B cell (primary cell): ENCODE data around the gene IFI16. TPM values are rescaled to one million over a fixed set of nuclear protein-coding genes. Genes with fewer than 3 reads are reported as not detected.
A peak's percentile ranks its signal among the peaks of the same experiment; 100 is the strongest.

Experiments
- ATAC-seq: fragments of 200-7000 bp; cut with Tn5 transposase; one replicate; pipeline ENCODE4 v1.10.0; 2021; ENCODE audit warnings: low read depth, mild to moderate bottlenecking, moderate number of reproducible peaks, moderate library complexity
- CTCF ChIA-PET: fragments of 350-600 bp; sonication (Branson Sonifier 250); formaldehyde crosslinking; loops from one replicate; lab custom pipeline; 2021; ENCODE audit warnings: antibody characterized with exemption, inconsistent platforms; lab: Charles Lee
- POLR2A ChIA-PET: fragments of 350-600 bp; sonication (Branson Sonifier 250); formaldehyde crosslinking; loops from one replicate; lab custom pipeline; 2021; ENCODE audit warnings: antibody characterized with exemption; lab: Charles Lee
- DNase-seq: peaks from one replicate; pipeline ENCODE4 v3.0.0; 2013
- H2AFZ ChIP-seq: 2 replicates; pipeline ENCODE4 v1.6.1; 2012; ENCODE audit warnings: mild to moderate bottlenecking, low read depth, low read length; ENCODE audit not compliant: insufficient read depth, poor library complexity, severe bottlenecking
- H3K27ac ChIP-seq, 2 donors: 1 replicate in 1 of 2; 2 replicates in 1 of 2; pipeline ENCODE4 v1.5.1; 2012 to 2013; ENCODE audit warnings: low read length in 2 of 2, mild to moderate bottlenecking in 2 of 2, moderate library complexity in 1 of 2
- H3K27me3 ChIP-seq, 4 experiments: fragments of 200-600 bp in 1 of 4; sonication (generic) in 1 of 4; replicated peaks in 1 of 4; 1 replicate in 2 of 4; 2 replicates in 2 of 4; pipeline versions ENCODE4 v1.6.1 to v1.7.0; 2013 to 2016; ENCODE audit warnings: low read length in 3 of 4, mild to moderate bottlenecking in 2 of 4, mixed read lengths in 1 of 4, moderate library complexity in 1 of 4; ENCODE audit not compliant: insufficient read depth in 4 of 4, control insufficient read depth in 3 of 4; ENCODE audit errors: control extremely low read depth in 1 of 4
- H3K36me3 ChIP-seq, 2 experiments: replicated peaks in 1 of 2; 1 replicate in 1 of 2; 2 replicates in 1 of 2; pipeline versions ENCODE4 v1.6.1 to v1.7.1; 2013; ENCODE audit warnings: low read length in 1 of 2; ENCODE audit not compliant: insufficient read depth in 2 of 2, control insufficient read depth in 1 of 2; ENCODE audit errors: control extremely low read depth in 1 of 2, extremely low read depth in 1 of 2
- H3K4me1 ChIP-seq, 2 donors: fragments of 200-600 bp in 1 of 2; sonication (generic) in 1 of 2; 1 replicate in 1 of 2; 2 replicates in 1 of 2; pipeline versions ENCODE4 v1.5.1 to v1.6.1; 2013 to 2017; ENCODE audit warnings: low read length in 2 of 2; ENCODE audit not compliant: control insufficient read depth in 2 of 2, insufficient read depth in 2 of 2
- H3K4me2 ChIP-seq: replicated peaks from 2 replicates; pipeline ENCODE3; 2012; ENCODE audit warnings: mild to moderate bottlenecking, low read depth, low read length; ENCODE audit not compliant: poor library complexity, severe bottlenecking
- H3K4me3 ChIP-seq, 5 experiments: fragments of 200-600 bp in 1 of 5; sonication (generic) in 1 of 5; 1 replicate in 3 of 5; 2 replicates in 2 of 5; pipeline versions ENCODE4 v1.5.1 to v1.7.0; 2011 to 2016; ENCODE audit warnings: low read length in 4 of 5, mild to moderate bottlenecking in 4 of 5, low read depth in 2 of 5, control low read depth in 1 of 5, moderate library complexity in 1 of 5; ENCODE audit not compliant: insufficient read depth in 1 of 5; ENCODE audit errors: control extremely low read depth in 1 of 5, extremely low read depth in 1 of 5
- H3K79me2 ChIP-seq: fragments of 200-600 bp; sonication (generic); one replicate; pipeline ENCODE4 v1.6.0; 2016; ENCODE audit warnings: low read length; ENCODE audit not compliant: control insufficient read depth, insufficient read depth
- H3K9ac ChIP-seq: fragments of 200-600 bp; sonication (generic); 2 replicates; pipeline ENCODE4 v1.6.1; 2017; ENCODE audit warnings: mild to moderate bottlenecking, low read length, moderate library complexity
- H3K9me3 ChIP-seq, 3 donors: one replicate each; pipeline versions ENCODE4 v1.6.1 to v1.7.1; 2013; ENCODE audit warnings: low read length in 2 of 3; ENCODE audit not compliant: control insufficient read depth in 2 of 3, insufficient read depth in 1 of 3; ENCODE audit errors: control extremely low read depth in 1 of 3
- H4K20me1 ChIP-seq: 2 replicates; pipeline ENCODE4 v1.6.0; 2012; ENCODE audit warnings: mild to moderate bottlenecking, low read length; ENCODE audit not compliant: insufficient read depth, control insufficient read depth, poor library complexity, severe bottlenecking
- H3K27ac Mint-ChIP-seq: one replicate; pipeline ENCODE4 v1.8.0; 2021; ENCODE audit warnings: mixed read lengths
- H3K27me3 Mint-ChIP-seq: one replicate; pipeline ENCODE4 v1.8.0; 2021; ENCODE audit warnings: mixed read lengths
- H3K4me1 Mint-ChIP-seq: one replicate; pipeline ENCODE4 v1.8.0; 2021; ENCODE audit warnings: mixed read lengths
- H3K4me3 Mint-ChIP-seq: one replicate; pipeline ENCODE4 v1.8.0; 2021; ENCODE audit warnings: mixed read lengths
- H3K9me3 Mint-ChIP-seq: one replicate; pipeline ENCODE4 v1.8.0; 2022; ENCODE audit warnings: mixed read lengths; ENCODE audit not compliant: insufficient read depth
- CTCF ChIP-seq: fragments of 200-600 bp; IDR thresholded peaks from one replicate; pipeline ENCODE4 v1.8.0; 2022; ENCODE audit warnings: antibody characterized with exemption, mild to moderate bottlenecking
- EZH2 ChIP-seq: IDR thresholded peaks from 2 replicates; pipeline ENCODE4 v1.6.1; 2012; ENCODE audit warnings: borderline replicate concordance, low read depth, mild to moderate bottlenecking, moderate library complexity, low read length; ENCODE audit not compliant: insufficient read depth, poor library complexity, severe bottlenecking
- WGBS: methylation state at CpG from one replicate; pipeline ENCODE4 v1.1.5; 2013; ENCODE audit warnings: missing lambda C conversion rate; ENCODE audit not compliant: insufficient coverage; 5-methylcytosine and 5-hydroxymethylcytosine counted together
- intact Hi-C: fragments of 100-400 bp; cut with micrococcal nuclease; formaldehyde crosslinking; loops from one replicate; pipeline ENCODE4 v1.10.0; 2022
- polyA plus RNA-seq: library from polyadenylated mRNA; depleted of rRNA; stranded (reverse); fragments of >200 nt; gene quantifications from 2 replicates; pipeline ENCODE4 v1.2.3, GENCODE V29; 2012
- total RNA-seq, 2 donors: library from RNA; stranded (reverse); fragments of 120-200 nt in 1 of 2; gene quantifications; 1 replicate in 1 of 2; 2 replicates in 1 of 2; pipeline versions ENCODE4 v1.2.3 to v1.2.4, GENCODE V29; 2013 to 2022

Gene IFI16
- total and polyA plus RNA-seq, 2 donors (not counting 1 experiment from before 2014, with no cell fraction given): 89.0 to 176 TPM

- Histone ChIP-seq H3K79me2 (peaks cover 92% of the 10 kb centered on the region), H3K27ac (peak overlapping the region; percentile 63 to 72), H4K20me1 (peaks cover 23% of the 10 kb centered on the region), H2AFZ (no peak overlapping the region), H3K27me3 (no peaks in the 10 kb centered on the region), H3K9me3 (no peaks in the 10 kb centered on the region), H3K9ac (peak overlapping the region; percentile 29), H3K4me3 (peak overlapping the region in 1 of 5 experiments; percentile 100), H3K4me2 (peak overlapping the region; percentile 85), H3K4me1 (peaks cover 47 to 52% of the 10 kb centered on the region in 2 donors), H3K36me3 (peaks cover 5 to 55% of the 10 kb centered on the region in 2 experiments)
- WGBS: no CpG with 5 or more reads among the region's 3 CpGs
- Mint-ChIP-seq H3K4me1 (peaks cover 56% of the 10 kb centered on the region), H3K4me3 (peak overlapping the region; percentile 89), H3K9me3 (no peaks in the 10 kb centered on the region), H3K27ac (peak overlapping the region; percentile 91), H3K27me3 (no peaks in the 10 kb centered on the region)
- ATAC-seq: no peak
- CTCF ChIA-PET: interaction anchor here (1.3 to 2.4 kb wide), 2 partner anchors 13 to 57 kb away, joined by 5 to 15 read pairs; no protein-coding TSS in a partner anchor
- no peak for DNase-seq
- intact Hi-C loops: loop anchor here (1.0 to 10.0 kb wide), 6 partner anchors 9 to 730 kb away; partner anchors contain the start of genes CD1C, MNDA and OR10T2
- no peak for TF ChIP-seq CTCF
- no peak for TF ChIP-seq EZH2
- POLR2A ChIA-PET: interaction anchor here (1.1 kb wide), 1 partner anchor 53 kb away, joined by 6 read pairs; no protein-coding TSS in a partner anchor
Observed at GRCh38 chr1:159014851-159015250, 5.1 kb downstream of the IFI16 start.

GRCh38 chr1:159015440-159015909 is 5.8 kb downstream of the IFI16 start:
- Histone ChIP-seq H3K9ac (peak overlapping the region; percentile 29), H3K4me3 (peak overlapping the region in 4 of 5 experiments; percentile 7 to 100 (median 20)), H2AFZ (no peak overlapping the region), H3K9me3 (no peaks in the 10 kb centered on the region), H4K20me1 (peaks cover 23% of the 10 kb centered on the region), H3K4me2 (peak overlapping the region; percentile 85), H3K4me1 (peaks cover 47 to 52% of the 10 kb centered on the region in 2 donors), H3K27me3 (no peaks in the 10 kb centered on the region), H3K36me3 (peaks cover 7 to 61% of the 10 kb centered on the region in 2 experiments), H3K27ac (peak overlapping the region; percentile 63 to 72), H3K79me2 (peaks cover 92% of the 10 kb centered on the region)
- Mint-ChIP-seq H3K4me1 (peaks cover 62% of the 10 kb centered on the region), H3K27me3 (no peaks in the 10 kb centered on the region), H3K4me3 (peak overlapping the region; percentile 87), H3K9me3 (no peaks in the 10 kb centered on the region), H3K27ac (peak overlapping the region; percentile 95)
- ChIA-PET CTCF (interaction anchor here (0.9 to 2.4 kb wide), 8 partner anchors 8 to 73 kb away, joined by 3 to 15 read pairs (median 4); no protein-coding TSS in a partner anchor), POLR2A (interaction anchor here (0.9 to 1.1 kb wide), 3 partner anchors 19 to 53 kb away, joined by 3 to 6 read pairs (median 3); no protein-coding TSS in a partner anchor)
- DNase-seq (peak; percentile 87), ATAC-seq (peak; percentile 99)
- 10% methylated on average over 2 of the region's 4 CpGs for WGBS
- TF ChIP-seq CTCF (no peak), EZH2 (no peak)
- intact Hi-C loops: loop anchor here (1.0 to 10.0 kb wide), 6 partner anchors 9 to 731 kb away; partner anchors contain the start of genes CD1C, MNDA and OR10T2
